Kidney (tissue), 14 donors: ENCODE results near the gene CACNA2D1. TPM values are rescaled to one million over a fixed set of nuclear protein-coding genes. Genes with fewer than 3 reads are reported as not detected.

Experiments
- DNase-seq, 5 donors: peaks; one replicate each; pipeline ENCODE4 v3.0.0-alpha.2; 2013 to 2020
- FAIRE-seq: peaks from 2 replicates; lab custom pipeline; 2012; peaks lifted over from hg19 to GRCh38; lab: Jason Lieb, UNC
- H3K27ac ChIP-seq, 2 donors: one replicate each; pipeline ENCODE4 v1.7.0; 2013; ENCODE audit warnings: low read depth in 2 of 2, low read length in 2 of 2, inconsistent platforms in 1 of 2
- H3K27me3 ChIP-seq: one replicate; pipeline ENCODE4 v1.7.1; 2013; ENCODE audit warnings: low read length, inconsistent platforms; ENCODE audit not compliant: control insufficient read depth, insufficient read depth
- H3K36me3 ChIP-seq, 3 donors: one replicate each; pipeline versions ENCODE4 v1.7.0 to v1.7.1; 2013; ENCODE audit warnings: low read length in 3 of 3, control low read depth in 1 of 3, inconsistent platforms in 1 of 3; ENCODE audit not compliant: insufficient read depth in 3 of 3, control insufficient read depth in 2 of 3
- H3K4me1 ChIP-seq, 3 donors: one replicate each; pipeline versions ENCODE4 v1.7.0 to v1.7.1; 2013; ENCODE audit warnings: low read length in 3 of 3, inconsistent platforms in 1 of 3, low read depth in 1 of 3; ENCODE audit not compliant: control insufficient read depth in 2 of 3, insufficient read depth in 2 of 3
- H3K4me3 ChIP-seq, 3 donors: one replicate each; pipeline versions ENCODE4 v1.7.0 to v1.8.1; 2013; ENCODE audit warnings: low read length in 3 of 3, control low read depth in 1 of 3, inconsistent platforms in 1 of 3
- H3K9ac ChIP-seq, 3 donors: one replicate each; pipeline versions ENCODE4 v1.7.0 to v1.7.1; 2013; ENCODE audit warnings: low read length in 3 of 3, control low read depth in 1 of 3, inconsistent platforms in 1 of 3
- H3K9me3 ChIP-seq, 3 donors: one replicate each; pipeline versions ENCODE4 v1.7.0 to v1.7.1; 2013; ENCODE audit warnings: low read length in 3 of 3, control low read depth in 1 of 3, inconsistent platforms in 1 of 3; ENCODE audit not compliant: control insufficient read depth in 2 of 3, insufficient read depth in 1 of 3
- CTCF ChIP-seq: IDR thresholded peaks from 3 replicates; pipeline ENCODE4 v1.5.1; 2012; ENCODE audit warnings: mild to moderate bottlenecking, moderate library complexity, borderline replicate concordance; ENCODE audit not compliant: insufficient read depth; ENCODE audit errors: extremely low read depth
- intact Hi-C: fragments of 100-400 bp; cut with DNase I; formaldehyde crosslinking; loops from one replicate; pipeline ENCODE4 v1.11.1; 2022
- polyA plus RNA-seq: library from polyadenylated mRNA; stranded (reverse); fragments of 350-450 nt; fragmentation: Illumina TruSeq; extraction: RNeasy Lipid Tissue Mini Kit (QIAGEN cat#74804); gene quantifications from one replicate; pipeline ENCODE4 v1.2.3, GENCODE V29; 2014; ENCODE audit warnings: low read depth, low replicate concordance; ENCODE audit not compliant: insufficient read depth
- total RNA-seq: library from RNA; stranded (reverse); fragmentation: NEBNext Ultra II Directional; extraction: Animal tissue kit (Norgen Biotek cat#: 25700); gene quantifications from one replicate; pipeline ENCODE4 v1.2.1, GENCODE V29; 2021
- donor health status: control.
- donor health status: control.
- donor health status: control.
- donor health status: control.
- donor health status: control.
- donor health status: DM: yes; HTN: yes; CAD: no.
- donor health status: Normal renal cell carcinoma (clear cell type).

The CACNA2D1 gene
- total and polyA plus RNA-seq, 2 donors from 2014 or later = 3.5 to 18.3 TPM

- H3K9ac ChIP-seq = no peak overlapping the region
- H3K4me1 ChIP-seq = no peaks in the 10 kb centered on the region
- H3K9me3 ChIP-seq = no peaks in the 10 kb centered on the region
- no peaks in the 10 kb centered on the region for H3K36me3 ChIP-seq
- H3K4me3 ChIP-seq = no peak overlapping the region
- no peaks in the 10 kb centered on the region for H3K27me3 ChIP-seq
- intact Hi-C loops = no loop called here
- no peak for TF ChIP-seq CTCF
- no peak overlapping the region for H3K27ac ChIP-seq
- FAIRE-seq = no peak
- DNase-seq = no peak
Measured at GRCh38 chr7:82393840-82394220, 49.7 kb downstream of the CACNA2D1 start.

GRCh38 chr7:82393076-82393839 lies 50.3 kb downstream of the CACNA2D1 start:
- H3K4me1 ChIP-seq = no peaks in the 10 kb centered on the region
- intact Hi-C loops = no loop called here
- H3K4me3 ChIP-seq = no peak overlapping the region
- no peak for TF ChIP-seq CTCF
- H3K27me3 ChIP-seq = no peaks in the 10 kb centered on the region
- H3K27ac ChIP-seq = no peak overlapping the region
- no peak overlapping the region for H3K9ac ChIP-seq
- no peaks in the 10 kb centered on the region for H3K9me3 ChIP-seq
- no peaks in the 10 kb centered on the region for H3K36me3 ChIP-seq
- FAIRE-seq = peak; percentile 57
- DNase-seq = no peak

DNA sequence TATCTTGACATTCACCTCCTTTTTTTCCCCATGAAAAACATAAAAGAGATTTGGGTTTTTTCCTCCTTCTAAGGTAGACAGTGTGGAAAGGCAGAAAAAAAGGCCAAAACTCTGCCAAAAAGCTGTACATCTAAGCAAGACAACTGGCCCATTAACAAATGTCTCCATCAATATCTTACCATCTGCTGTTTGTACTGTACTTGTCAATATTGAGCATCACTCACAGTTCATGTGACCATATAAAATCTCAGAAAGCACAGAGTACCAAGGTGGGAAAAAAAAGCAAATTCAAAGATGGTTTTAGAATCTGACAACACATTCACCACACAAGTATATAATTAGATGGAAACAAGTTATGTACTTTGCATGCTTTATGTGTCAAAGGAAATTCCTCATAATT lies 52.6 kb downstream of the CACNA2D1 start:
- intact Hi-C loops = no loop called here
- Histone ChIP-seq H3K4me3 (no peak overlapping the region), H3K9ac (no peak overlapping the region), H3K27ac (no peak overlapping the region), H3K9me3 (no peaks in the 10 kb centered on the region), H3K36me3 (no peaks in the 10 kb centered on the region), H3K27me3 (no peaks in the 10 kb centered on the region), H3K4me1 (no peaks in the 10 kb centered on the region)
- DNase-seq = no peak
- TF ChIP-seq CTCF = no peak
- no peak for FAIRE-seq

DNA sequence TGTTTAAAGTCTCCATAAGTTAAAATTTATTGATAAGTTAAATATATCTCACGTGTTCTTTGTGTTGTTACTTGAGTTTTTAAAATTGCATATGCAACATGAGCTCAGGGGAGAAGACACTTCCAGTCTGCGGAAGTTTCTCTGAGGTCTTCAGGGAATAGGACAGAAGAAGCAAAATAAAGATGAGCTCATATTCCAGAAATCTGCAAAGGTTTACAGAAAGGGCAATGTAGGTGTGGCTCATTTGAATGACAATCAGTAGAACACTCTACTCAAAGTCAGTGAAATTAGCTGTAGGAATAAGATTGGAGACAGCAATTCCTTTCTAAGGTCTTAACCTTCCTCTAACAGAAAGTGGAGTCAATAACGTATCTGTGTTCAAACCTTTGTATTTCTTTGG lies 53.7 kb downstream of the CACNA2D1 start:
- DNase-seq (no peak), FAIRE-seq (no peak)
- Histone ChIP-seq H3K27ac (no peak overlapping the region), H3K9me3 (no peaks in the 10 kb centered on the region), H3K36me3 (no peaks in the 10 kb centered on the region), H3K4me3 (no peak overlapping the region), H3K4me1 (no peaks in the 10 kb centered on the region), H3K9ac (no peak overlapping the region), H3K27me3 (no peaks in the 10 kb centered on the region)
- intact Hi-C loops = no loop called here
- no peak for TF ChIP-seq CTCF
